ENCODE data around the gene CFAP47.
A peak's percentile ranks its signal among the peaks of the same experiment; 100 is the strongest.
"Not testable (repeated sequence)": the region's sequence is repeated elsewhere in the genome, so short reads cannot be mapped to it uniquely, and the experiment has no call there.

The CFAP47 gene

GRCh38 chrX:35919536-35920309, at the start of gene CFAP47:
TSS of gene CFAP47 (plus strand) at chrX:35919734. CDS start at chrX:35919800, 66 bp downstream.
- DNase-seq, result no peak

GRCh38 chrX:35880601-35881000, 38.9 kb upstream of the CFAP47 start:
- no peak for DNase-seq

GRCh38 chrX:35886135-35886534, 33.4 kb upstream of the CFAP47 start:
- DNase-seq, result no peak

GRCh38 chrX:35890699-35891098, 28.8 kb upstream of the CFAP47 start:
- DNase-seq, result peak; percentile 62

GRCh38 chrX:35986816-35987215, 67.3 kb downstream of the CFAP47 start:
- DNase-seq, result not testable (repeated sequence)

- no peak for DNase-seq
These were observed 87.7 kb downstream of the CFAP47 start for GRCh38 chrX:36007207-36007606.

GRCh38 chrX:36019125-36019524, 99.6 kb downstream of the CFAP47 start:
- peak; percentile 2 for DNase-seq

GRCh38 chrX:36035550-36035949, 116.0 kb downstream of the CFAP47 start:
- no peak for DNase-seq

GRCh38 chrX:36062778-36063177, 143.2 kb downstream of the CFAP47 start:
- no peak for DNase-seq

- no peak for DNase-seq
These were observed 151.5 kb downstream of the CFAP47 start for GRCh38 chrX:36071061-36071460.

GRCh38 chrX:36075009-36075408, 155.5 kb downstream of the CFAP47 start:
- not testable (repeated sequence) for DNase-seq

GRCh38 chrX:36083256-36083655, 163.7 kb downstream of the CFAP47 start:
- DNase-seq, result no peak

GRCh38 chrX:36087366-36087765, 167.8 kb downstream of the CFAP47 start:
- DNase-seq, result no peak

- not testable (repeated sequence) for DNase-seq
These were observed 169.4 kb downstream of the CFAP47 start for GRCh38 chrX:36088939-36089338.

- no peak for DNase-seq
These were observed 182.9 kb downstream of the CFAP47 start for GRCh38 chrX:36102425-36102824.

GRCh38 chrX:36116222-36116621, 196.7 kb downstream of the CFAP47 start:
- no peak for DNase-seq

GRCh38 chrX:36159254-36159653, 239.7 kb downstream of the CFAP47 start:
- no peak for DNase-seq

GRCh38 chrX:36160081-36160480, 240.5 kb downstream of the CFAP47 start:
- DNase-seq, result no peak

GRCh38 chrX:36198575-36198974, 279.0 kb downstream of the CFAP47 start:
- DNase-seq, result no peak

GRCh38 chrX:36199928-36200327, 280.4 kb downstream of the CFAP47 start:
- DNase-seq, result no peak

GRCh38 chrX:36214924-36215323, 295.4 kb downstream of the CFAP47 start:
- no peak for DNase-seq

GRCh38 chrX:36218801-36219200, 299.3 kb downstream of the CFAP47 start:
- no peak for DNase-seq

GRCh38 chrX:36234840-36235528, 315.4 kb downstream of the CFAP47 start:
- not testable (repeated sequence) for DNase-seq

- DNase-seq, result no peak
These were observed 321.9 kb downstream of the CFAP47 start for GRCh38 chrX:36241397-36241796.

Measured in NCI-H526 treated with DMSO at 0.1 percent for 48 hours (cell line).